ENCODE data around the gene RGPD5.
"Not testable (repeated sequence)": the region's sequence is repeated elsewhere in the genome, so short reads cannot be mapped to it uniquely, and the experiment has no call there.

RGPD5 gene

DNA sequence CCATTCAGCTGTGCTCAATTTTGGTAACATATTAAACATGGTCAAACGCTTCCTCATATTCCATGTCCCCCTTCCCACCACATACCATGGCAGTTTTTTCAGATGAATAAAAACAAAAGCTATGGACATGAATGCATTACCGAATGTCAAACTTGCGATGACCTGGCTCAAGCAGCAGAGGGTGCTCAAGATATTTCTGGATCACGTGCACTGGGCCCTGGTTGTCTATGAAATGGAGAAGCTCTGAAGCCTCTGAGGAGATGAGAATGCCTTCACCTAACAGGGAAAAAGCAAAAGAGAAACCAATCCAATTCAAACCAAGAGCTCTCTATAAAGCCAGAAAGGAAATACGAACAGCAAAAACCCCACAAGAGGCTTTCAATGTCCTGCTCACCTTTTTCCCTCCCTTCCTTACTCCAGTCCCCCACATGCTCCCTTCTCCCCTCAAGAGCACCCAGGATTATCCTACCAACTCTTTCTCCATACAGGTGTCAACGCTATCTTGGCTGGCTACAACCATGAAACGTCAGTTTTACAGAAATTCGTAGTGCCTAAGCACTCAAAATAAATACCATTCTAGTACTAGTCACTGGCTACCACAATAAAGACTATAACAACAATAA lies 77.1 kb downstream of the RGPD5 start:
- DNase-seq; H3K27me3 ChIP-seq (ENCODE audit: insufficient read depth, low read length, poor library complexity); H2AFZ ChIP-seq (ENCODE audit: low read depth, low read length); H3K27ac ChIP-seq (ENCODE audit: low read length); H3K4me3 ChIP-seq (ENCODE audit: low read depth in 1 of 2, low read length in 2 of 2); H3K36me3 ChIP-seq (ENCODE audit: insufficient read depth, low read length); H3K4me1 ChIP-seq (ENCODE audit: insufficient read depth, low read length); H3K9ac ChIP-seq (ENCODE audit: low read depth, low read length); H3K4me2 ChIP-seq (ENCODE audit: insufficient read depth, low read length); H3K9me3 ChIP-seq (ENCODE audit: insufficient read depth, low read length, severe bottlenecking); H3K79me2 ChIP-seq (ENCODE audit: insufficient read depth, low read length); H4K20me1 ChIP-seq (ENCODE audit: insufficient read depth, low read length): not testable (repeated sequence)
- ATAC-seq (ENCODE audit: insufficient read depth, low read depth), result peak; percentile 87

DNA sequence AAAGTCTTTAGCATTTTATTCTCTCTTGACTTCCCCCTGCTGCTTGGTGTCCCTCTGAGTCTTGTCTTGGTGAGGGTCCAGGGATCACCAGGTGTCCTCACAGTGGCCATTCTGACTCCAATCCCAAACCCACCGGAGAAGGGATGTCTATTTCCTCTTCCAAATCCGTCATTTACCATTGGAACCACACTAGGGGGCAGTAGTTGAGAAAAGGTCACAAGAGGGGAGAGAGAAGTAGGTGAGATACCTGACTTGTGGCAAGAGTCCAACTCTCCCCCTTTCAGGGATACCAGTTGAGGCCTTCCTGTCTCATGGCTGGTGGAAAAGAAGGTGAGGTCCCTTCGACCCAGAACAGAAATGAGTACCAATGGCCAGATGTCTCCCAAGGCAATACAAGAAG lies 82.5 kb downstream of the RGPD5 start:
- H3K27ac ChIP-seq (ENCODE audit: low read length); H3K36me3 ChIP-seq (ENCODE audit: insufficient read depth, low read length); DNase-seq; H3K4me1 ChIP-seq (ENCODE audit: insufficient read depth, low read length); H3K9me3 ChIP-seq (ENCODE audit: insufficient read depth, low read length, severe bottlenecking); H3K27me3 ChIP-seq (ENCODE audit: insufficient read depth, low read length, poor library complexity); H2AFZ ChIP-seq (ENCODE audit: low read depth, low read length); H4K20me1 ChIP-seq (ENCODE audit: insufficient read depth, low read length); H3K79me2 ChIP-seq (ENCODE audit: insufficient read depth, low read length); ATAC-seq (ENCODE audit: insufficient read depth, low read depth); H3K9ac ChIP-seq (ENCODE audit: low read depth, low read length); H3K4me2 ChIP-seq (ENCODE audit: insufficient read depth, low read length); H3K4me3 ChIP-seq (ENCODE audit: low read depth in 1 of 2, low read length in 2 of 2): not testable (repeated sequence)

DNA sequence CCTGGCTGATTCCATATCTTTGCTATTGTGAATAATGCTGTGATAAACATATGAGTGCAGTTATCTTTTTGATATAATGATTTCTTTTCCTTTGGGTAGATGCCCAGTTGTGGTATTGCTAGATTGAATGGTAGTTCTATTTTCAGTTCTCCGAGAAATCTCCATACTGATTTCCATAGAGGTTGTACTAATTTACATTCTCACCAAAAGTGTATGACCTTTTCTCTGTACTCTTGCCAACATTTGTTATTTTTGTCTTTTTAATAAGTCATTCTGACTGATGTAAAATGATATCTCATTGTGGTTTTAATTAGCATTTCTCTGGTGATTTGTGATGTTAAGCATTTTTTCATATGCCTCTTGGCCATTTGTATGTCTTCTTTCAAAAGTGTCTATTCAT lies 88.0 kb downstream of the RGPD5 start:
- not testable (repeated sequence) for H3K4me1 ChIP-seq (ENCODE audit: insufficient read depth, low read length); DNase-seq; H3K9me3 ChIP-seq (ENCODE audit: insufficient read depth, low read length, severe bottlenecking); H3K27ac ChIP-seq (ENCODE audit: low read length); H4K20me1 ChIP-seq (ENCODE audit: insufficient read depth, low read length); H3K4me3 ChIP-seq (ENCODE audit: low read depth in 1 of 2, low read length in 2 of 2); H3K27me3 ChIP-seq (ENCODE audit: insufficient read depth, low read length, poor library complexity); H3K36me3 ChIP-seq (ENCODE audit: insufficient read depth, low read length); H2AFZ ChIP-seq (ENCODE audit: low read depth, low read length); H3K79me2 ChIP-seq (ENCODE audit: insufficient read depth, low read length); ATAC-seq (ENCODE audit: insufficient read depth, low read depth); H3K4me2 ChIP-seq (ENCODE audit: insufficient read depth, low read length); H3K9ac ChIP-seq (ENCODE audit: low read depth, low read length)

DNA sequence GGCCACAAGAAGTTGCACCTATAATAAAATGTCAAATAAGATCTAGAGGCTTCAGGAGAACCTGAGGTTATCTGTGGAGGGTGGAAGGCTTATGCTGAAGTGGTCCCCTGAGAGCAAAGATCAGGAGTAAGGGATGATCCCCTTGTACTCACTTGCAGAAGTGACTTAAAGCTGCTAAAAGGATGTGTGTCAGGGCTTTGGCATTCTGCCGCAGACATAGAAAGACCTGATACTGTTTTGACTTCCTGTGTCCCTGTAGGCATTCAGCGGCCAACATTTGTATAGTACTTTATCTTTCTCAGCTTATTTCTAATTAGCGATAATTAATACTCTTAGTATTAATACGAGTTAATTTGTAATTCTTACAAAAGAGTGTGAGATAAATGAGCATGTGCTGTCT lies 94.3 kb downstream of the RGPD5 start:
- H3K9me3 ChIP-seq (ENCODE audit: insufficient read depth, low read length, severe bottlenecking); H3K9ac ChIP-seq (ENCODE audit: low read depth, low read length); H3K27me3 ChIP-seq (ENCODE audit: insufficient read depth, low read length, poor library complexity); H3K4me3 ChIP-seq (ENCODE audit: low read depth in 1 of 2, low read length in 2 of 2); H3K36me3 ChIP-seq (ENCODE audit: insufficient read depth, low read length); DNase-seq; H3K4me2 ChIP-seq (ENCODE audit: insufficient read depth, low read length); H3K79me2 ChIP-seq (ENCODE audit: insufficient read depth, low read length); H3K27ac ChIP-seq (ENCODE audit: low read length); H2AFZ ChIP-seq (ENCODE audit: low read depth, low read length); H3K4me1 ChIP-seq (ENCODE audit: insufficient read depth, low read length); ATAC-seq (ENCODE audit: insufficient read depth, low read depth); H4K20me1 ChIP-seq (ENCODE audit: insufficient read depth, low read length): not testable (repeated sequence)

DNA sequence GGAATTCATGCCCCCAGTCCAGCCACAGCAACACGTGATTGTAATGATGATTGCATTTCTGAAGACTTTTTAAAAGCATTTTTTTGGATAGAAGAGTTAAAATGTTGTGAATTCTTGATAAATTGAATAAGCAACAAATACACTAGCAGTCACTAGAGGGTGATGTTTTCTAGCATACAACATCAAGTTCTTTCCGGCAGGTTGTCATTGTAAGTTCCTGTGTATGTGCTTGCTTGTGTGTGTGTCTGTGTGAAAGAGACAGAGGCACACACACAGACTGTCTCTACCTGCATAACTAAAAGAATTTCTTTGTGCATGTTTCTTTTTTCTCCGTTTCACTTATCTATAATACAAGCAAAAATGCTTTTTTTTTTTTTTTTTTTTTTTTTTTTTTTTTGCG lies 95.8 kb downstream of the RGPD5 start:
- H3K27me3 ChIP-seq (ENCODE audit: insufficient read depth, low read length, poor library complexity); H3K4me3 ChIP-seq (ENCODE audit: low read depth in 1 of 2, low read length in 2 of 2); H4K20me1 ChIP-seq (ENCODE audit: insufficient read depth, low read length); H2AFZ ChIP-seq (ENCODE audit: low read depth, low read length); H3K9ac ChIP-seq (ENCODE audit: low read depth, low read length); H3K4me1 ChIP-seq (ENCODE audit: insufficient read depth, low read length); H3K79me2 ChIP-seq (ENCODE audit: insufficient read depth, low read length); H3K36me3 ChIP-seq (ENCODE audit: insufficient read depth, low read length); DNase-seq; H3K9me3 ChIP-seq (ENCODE audit: insufficient read depth, low read length, severe bottlenecking); H3K4me2 ChIP-seq (ENCODE audit: insufficient read depth, low read length); H3K27ac ChIP-seq (ENCODE audit: low read length): not testable (repeated sequence)
- peak; percentile 58; the same call in 2 of the 3 replicates for ATAC-seq (ENCODE audit: insufficient read depth, low read depth)

DNA sequence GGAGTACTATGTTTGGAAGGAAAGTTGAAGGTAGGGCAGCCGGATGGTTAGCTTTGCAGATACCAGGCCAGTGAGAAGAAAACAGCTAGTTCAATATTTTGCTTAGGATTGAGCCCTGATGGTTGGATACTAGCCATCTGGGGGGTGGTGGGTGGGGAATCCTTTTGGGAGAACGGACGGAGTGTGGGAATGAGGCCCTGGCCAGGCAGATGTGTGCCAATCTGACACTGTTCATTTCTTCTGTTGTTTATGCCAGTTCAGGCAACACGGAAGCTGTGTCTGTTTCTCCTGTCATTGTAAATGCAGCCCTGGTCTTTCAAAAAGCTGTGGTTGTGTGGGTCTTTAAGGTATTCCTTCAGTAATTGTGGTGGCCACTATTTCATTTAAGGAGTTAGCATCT lies 96.9 kb downstream of the RGPD5 start:
- not testable (repeated sequence) for DNase-seq; ATAC-seq (ENCODE audit: insufficient read depth, low read depth); H2AFZ ChIP-seq (ENCODE audit: low read depth, low read length)

DNA sequence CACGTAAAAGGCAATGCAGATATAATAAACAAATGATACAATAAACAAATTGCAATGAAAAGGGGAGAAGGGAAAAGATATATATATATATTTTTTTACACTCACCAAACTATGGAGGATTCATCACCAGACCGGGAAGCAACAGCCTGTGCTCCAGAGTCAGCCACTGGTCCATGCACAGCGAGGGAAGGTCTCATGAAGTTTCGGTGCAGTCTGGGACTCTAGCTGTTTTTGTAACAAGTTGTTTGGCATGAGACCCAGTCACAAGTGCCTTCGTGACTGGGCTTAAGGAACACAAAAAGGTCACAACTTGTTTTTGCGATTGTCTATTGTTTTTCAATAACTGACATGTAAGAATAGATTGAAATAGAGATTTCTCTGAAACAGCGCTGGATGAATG lies 99.6 kb downstream of the RGPD5 start:
- not testable (repeated sequence) for H3K4me1 ChIP-seq (ENCODE audit: insufficient read depth, low read length); H3K9ac ChIP-seq (ENCODE audit: low read depth, low read length); H3K4me3 ChIP-seq (ENCODE audit: low read depth in 1 of 2, low read length in 2 of 2); ATAC-seq (ENCODE audit: insufficient read depth, low read depth); H3K27ac ChIP-seq (ENCODE audit: low read length); H4K20me1 ChIP-seq (ENCODE audit: insufficient read depth, low read length); H3K36me3 ChIP-seq (ENCODE audit: insufficient read depth, low read length); H3K9me3 ChIP-seq (ENCODE audit: insufficient read depth, low read length, severe bottlenecking); H3K79me2 ChIP-seq (ENCODE audit: insufficient read depth, low read length); H3K27me3 ChIP-seq (ENCODE audit: insufficient read depth, low read length, poor library complexity); H3K4me2 ChIP-seq (ENCODE audit: insufficient read depth, low read length); DNase-seq; H2AFZ ChIP-seq (ENCODE audit: low read depth, low read length)

More for the DNA sequence above, 96.9 kb downstream of the RGPD5 start:
- not testable (repeated sequence) for H3K27me3 ChIP-seq (ENCODE audit: insufficient read depth, low read length, poor library complexity); H3K27ac ChIP-seq (ENCODE audit: low read length); H3K4me3 ChIP-seq (ENCODE audit: low read depth in 1 of 2, low read length in 2 of 2); H3K36me3 ChIP-seq (ENCODE audit: insufficient read depth, low read length); H4K20me1 ChIP-seq (ENCODE audit: insufficient read depth, low read length); H3K9me3 ChIP-seq (ENCODE audit: insufficient read depth, low read length, severe bottlenecking); H3K79me2 ChIP-seq (ENCODE audit: insufficient read depth, low read length); H3K4me2 ChIP-seq (ENCODE audit: insufficient read depth, low read length); H3K9ac ChIP-seq (ENCODE audit: low read depth, low read length); H3K4me1 ChIP-seq (ENCODE audit: insufficient read depth, low read length)

DNA sequence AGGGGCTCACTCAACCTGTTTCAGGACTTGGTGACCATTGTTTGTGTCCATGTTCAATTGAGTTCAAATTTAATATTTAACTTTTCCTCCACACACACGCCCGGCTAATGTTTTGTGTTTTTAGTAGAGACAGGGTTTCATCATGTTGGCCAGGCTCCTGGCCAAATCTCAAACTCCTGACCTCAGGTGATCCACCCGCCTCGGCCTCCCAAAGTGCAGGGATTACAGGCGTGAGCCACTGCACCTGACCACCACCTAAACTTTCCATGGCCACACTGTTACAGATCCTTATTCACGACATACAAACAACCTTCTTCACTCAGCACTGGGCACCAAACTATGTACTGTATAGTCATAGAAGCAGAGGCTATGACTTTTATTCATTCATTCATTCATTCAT lies 100.0 kb downstream of the RGPD5 start:
- not testable (repeated sequence) for DNase-seq; H3K4me2 ChIP-seq (ENCODE audit: insufficient read depth, low read length); H3K27ac ChIP-seq (ENCODE audit: low read length); H3K9ac ChIP-seq (ENCODE audit: low read depth, low read length); H2AFZ ChIP-seq (ENCODE audit: low read depth, low read length); ATAC-seq (ENCODE audit: insufficient read depth, low read depth); H3K4me3 ChIP-seq (ENCODE audit: low read depth in 1 of 2, low read length in 2 of 2); H4K20me1 ChIP-seq (ENCODE audit: insufficient read depth, low read length); H3K79me2 ChIP-seq (ENCODE audit: insufficient read depth, low read length); H3K4me1 ChIP-seq (ENCODE audit: insufficient read depth, low read length); H3K36me3 ChIP-seq (ENCODE audit: insufficient read depth, low read length); H3K9me3 ChIP-seq (ENCODE audit: insufficient read depth, low read length, severe bottlenecking); H3K27me3 ChIP-seq (ENCODE audit: insufficient read depth, low read length, poor library complexity)

All from DND-41 (cell line).